Lower leg skin (tissue), 4 donors: ENCODE results near the gene DPM2. TPM values are rescaled to one million over a fixed set of nuclear protein-coding genes. Genes with fewer than 3 reads are reported as not detected.

Source experiments
- DNase-seq, 2 donors: peaks; one replicate each; pipeline ENCODE4 v3.0.0-alpha.2; 2019; ENCODE audit warnings: low spot score in 2 of 2
- H3K4me3 ChIP-seq: fragments of 200-600 bp; sonication (generic); 2 replicates; pipeline ENCODE4 v1.5.1; 2017; ENCODE audit warnings: mild to moderate bottlenecking, low read depth; ENCODE audit not compliant: poor library complexity, severe bottlenecking
- CTCF ChIP-seq, 3 donors: fragments of 450-650 bp; IDR thresholded peaks; one replicate each; pipeline ENCODE4 v1.5.1; 2016; ENCODE audit warnings: antibody characterized with exemption in 3 of 3, mild to moderate bottlenecking in 3 of 3, moderate library complexity in 2 of 3
- POLR2A ChIP-seq, 2 donors: fragments of 450-650 bp; IDR thresholded peaks; one replicate each; pipeline ENCODE4 v1.6.1; 2016 to 2017; ENCODE audit warnings: antibody characterized with exemption in 2 of 2, mild to moderate bottlenecking in 1 of 2, moderate library complexity in 1 of 2
- WGBS, 2 donors: methylation state at CpG; one replicate each; pipeline ENCODE4 v1.1.5; 2018; 5-methylcytosine and 5-hydroxymethylcytosine counted together
- intact Hi-C: fragments of 100-400 bp; cut with DNase I; formaldehyde crosslinking; loops from one replicate; pipeline ENCODE4 v1.15.0; 2023; ENCODE audit warnings: low total_unique reads
- total RNA-seq, 4 donors: library from RNA; depleted of rRNA; stranded (reverse); fragments of >200 nt; gene quantifications; one replicate each; pipeline ENCODE4 v1.1.0, GENCODE V29; 2016

Gene DPM2
- total RNA-seq, 4 donors from 2014 or later = 11.9 to 21.1 (median 15.8) TPM

GRCh38 chr9:127950513-127951289, 13.0 kb upstream of the DPM2 start:
- WGBS, 2 donors = 65 to 77% methylated on average over 21 of the region's 21 CpGs
- no peak for TF ChIP-seq CTCF (IDR thresholded peaks at IDR 0.05)
- TF ChIP-seq POLR2A (IDR thresholded peaks at IDR 0.05) = no peak
- no peak overlapping the region for H3K4me3 ChIP-seq
- DNase-seq = peak in 1 of 2 donors; percentile 87
- intact Hi-C loops = no loop called here

- intact Hi-C loops = loop anchor here (5.0 kb wide), 1 partner anchor 167 kb away; no protein-coding TSS in a partner anchor
Observed at GRCh38 chr9:127949827-127950512, 12.3 kb upstream of the DPM2 start.

DNA sequence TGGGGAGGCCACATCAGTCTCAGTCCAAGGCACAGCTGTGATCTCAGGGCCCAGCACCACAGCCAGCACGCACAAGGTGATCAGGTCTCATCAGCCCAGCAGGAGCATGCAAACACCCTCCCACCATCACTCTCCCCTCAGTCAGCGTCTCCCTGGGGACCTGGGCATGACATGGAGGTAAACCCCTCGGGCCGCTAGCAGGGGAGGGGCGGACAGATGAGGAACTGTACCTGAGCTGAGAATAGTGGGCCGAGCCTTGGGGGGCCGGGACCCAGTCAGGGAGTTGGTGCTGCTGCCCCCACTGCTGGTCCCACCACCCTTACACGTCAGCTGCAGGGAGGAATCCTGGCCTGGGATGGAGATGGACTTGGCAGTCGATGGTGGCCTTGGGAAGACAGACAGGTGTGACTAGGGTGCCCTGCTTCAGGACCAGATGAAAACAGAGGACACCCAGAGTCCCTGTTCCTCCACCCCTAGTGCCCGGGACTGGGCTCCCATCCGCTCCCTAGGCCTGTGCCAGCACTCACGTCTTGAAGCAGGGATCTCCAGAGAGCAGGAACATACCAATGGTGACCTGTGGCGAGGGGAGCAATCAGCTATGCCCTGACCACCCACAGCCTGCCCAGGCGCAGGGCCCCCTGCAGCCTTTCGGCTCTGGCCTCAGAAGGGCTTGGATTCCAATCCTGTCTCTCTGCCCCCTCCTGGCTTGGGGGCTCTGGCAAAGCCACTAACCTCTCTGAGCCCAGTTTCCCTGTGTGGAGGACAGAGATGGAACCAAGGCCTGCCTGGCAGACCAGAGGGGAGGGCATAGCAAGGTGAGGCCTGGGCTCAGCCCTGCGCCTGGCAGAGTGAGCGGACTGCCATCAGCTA, 10.4 kb upstream of the DPM2 start:
- no peak for TF ChIP-seq POLR2A (IDR thresholded peaks at IDR 0.05)
- TF ChIP-seq CTCF (IDR thresholded peaks at IDR 0.05) = no peak
- WGBS, 2 donors = 89 to 94% methylated on average over 15 to 17 of the region's 17 CpGs
- H3K4me3 ChIP-seq = no peak overlapping the region
- intact Hi-C loops = loop anchor here (5.0 kb wide), 1 partner anchor 169 kb away; no protein-coding TSS in a partner anchor
- DNase-seq = no peak

More at GRCh38 chr9:127949827-127950512, 12.3 kb upstream of the DPM2 start:
- no peak for TF ChIP-seq POLR2A (IDR thresholded peaks at IDR 0.05)
- no peak for TF ChIP-seq CTCF (IDR thresholded peaks at IDR 0.05)
- no peak overlapping the region for H3K4me3 ChIP-seq
- 59 to 72% methylated on average over 15 to 17 of the region's 17 CpGs for WGBS, 2 donors
- no peak for DNase-seq

DNA sequence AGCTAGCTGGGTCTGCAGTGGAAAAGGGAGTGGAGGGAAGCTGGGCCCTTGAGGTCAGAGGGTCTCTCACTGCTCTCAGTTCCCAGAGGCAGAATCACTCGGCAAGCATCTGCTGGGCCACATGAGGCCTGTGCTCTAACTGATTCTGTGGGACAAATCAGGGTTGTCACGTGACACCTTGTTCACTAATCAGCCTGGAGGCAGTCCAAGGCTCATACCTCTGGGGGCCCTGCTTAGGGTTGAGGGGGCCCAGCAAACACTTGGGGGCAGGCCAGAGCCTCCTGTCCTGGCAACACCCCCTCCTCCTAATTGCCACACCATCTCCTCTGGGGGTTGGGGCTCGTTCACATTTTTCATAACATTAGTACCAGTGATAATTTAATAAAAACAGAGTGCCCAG, 9.1 kb upstream of the DPM2 start:
- no peak for DNase-seq
- no peak for TF ChIP-seq CTCF (IDR thresholded peaks at IDR 0.05)
- no peak for TF ChIP-seq POLR2A (IDR thresholded peaks at IDR 0.05)
- 66 to 78% methylated on average over 2 to 3 of the region's 3 CpGs for WGBS, 2 donors
- intact Hi-C loops = loop anchor here (5.0 kb wide), 1 partner anchor 171 kb away; no protein-coding TSS in a partner anchor
- H3K4me3 ChIP-seq = no peak overlapping the region

DNA sequence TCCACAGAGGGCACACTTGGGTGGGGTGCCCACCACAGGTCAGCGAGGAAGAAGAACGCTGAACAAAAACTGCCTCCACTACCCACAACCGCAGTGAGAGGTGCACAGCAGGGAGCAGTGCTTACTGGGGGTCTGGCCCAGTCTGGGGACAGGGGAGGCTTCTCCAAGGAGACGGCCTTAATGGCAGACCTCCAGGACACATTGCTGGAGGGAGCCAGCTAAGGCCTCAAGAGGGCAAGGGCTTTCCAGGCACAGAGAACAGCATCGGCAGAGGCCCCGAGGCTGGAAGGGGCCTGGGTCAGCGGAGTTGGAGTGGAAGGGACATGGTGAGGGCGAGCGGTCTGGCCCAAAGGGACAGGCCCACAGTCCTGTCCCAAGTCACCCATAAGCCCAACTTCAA, 8.3 kb upstream of the DPM2 start:
- no peak for DNase-seq
- 78 to 93% methylated on average over 9 of the region's 9 CpGs for WGBS, 2 donors
- TF ChIP-seq CTCF (IDR thresholded peaks at IDR 0.05) (no peak), POLR2A (IDR thresholded peaks at IDR 0.05) (no peak)
- intact Hi-C loops = loop anchor here (5.0 kb wide), 1 partner anchor 171 kb away; no protein-coding TSS in a partner anchor
- no peak overlapping the region for H3K4me3 ChIP-seq
